HG03558 (cell line): ENCODE data around the gene KRTAP9-7.
"Not testable (repeated sequence)": the region's sequence is repeated elsewhere in the genome, so short reads cannot be mapped to it uniquely, and the experiment has no call there.

ENCODE experiments used
- ATAC-seq: cut with Tn5 transposase; IDR thresholded peaks from one replicate; pipeline ENCODE4 v1.9.1; 2021; ENCODE audit warnings: moderate number of reproducible peaks; ENCODE audit not compliant: unreplicated experiment; ENCODE audit errors: extremely low read depth

The KRTAP9-7 gene, protein sequence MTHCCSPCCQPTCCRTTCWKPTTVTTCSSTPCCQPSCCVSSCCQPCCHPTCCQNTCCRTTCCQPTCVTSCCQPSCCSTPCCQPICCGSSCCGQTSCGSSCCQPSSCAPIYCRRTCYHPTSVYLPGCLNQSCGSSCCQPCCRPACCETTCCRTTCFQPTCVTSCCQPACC

DNA sequence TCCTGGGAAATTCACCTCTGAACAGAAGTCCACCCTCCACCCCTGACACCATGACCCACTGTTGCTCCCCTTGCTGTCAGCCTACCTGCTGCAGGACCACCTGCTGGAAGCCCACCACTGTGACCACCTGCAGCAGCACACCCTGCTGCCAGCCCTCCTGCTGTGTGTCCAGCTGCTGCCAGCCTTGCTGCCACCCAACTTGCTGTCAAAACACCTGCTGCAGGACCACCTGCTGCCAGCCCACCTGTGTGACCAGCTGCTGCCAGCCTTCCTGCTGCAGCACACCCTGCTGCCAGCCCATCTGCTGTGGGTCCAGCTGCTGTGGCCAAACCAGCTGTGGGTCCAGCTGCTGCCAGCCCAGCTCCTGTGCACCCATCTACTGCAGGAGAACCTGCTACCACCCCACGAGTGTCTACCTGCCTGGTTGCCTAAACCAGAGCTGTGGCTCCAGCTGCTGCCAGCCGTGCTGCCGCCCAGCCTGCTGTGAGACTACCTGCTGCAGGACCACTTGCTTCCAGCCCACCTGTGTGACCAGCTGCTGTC, at the start of gene KRTAP9-7:
Gene KRTAP9-7 (plus strand): TSS at position 51 of the 543 bp plus-strand sequence. CDS start 0 bp downstream, at position 51.
- ATAC-seq = not testable (repeated sequence)

DNA sequence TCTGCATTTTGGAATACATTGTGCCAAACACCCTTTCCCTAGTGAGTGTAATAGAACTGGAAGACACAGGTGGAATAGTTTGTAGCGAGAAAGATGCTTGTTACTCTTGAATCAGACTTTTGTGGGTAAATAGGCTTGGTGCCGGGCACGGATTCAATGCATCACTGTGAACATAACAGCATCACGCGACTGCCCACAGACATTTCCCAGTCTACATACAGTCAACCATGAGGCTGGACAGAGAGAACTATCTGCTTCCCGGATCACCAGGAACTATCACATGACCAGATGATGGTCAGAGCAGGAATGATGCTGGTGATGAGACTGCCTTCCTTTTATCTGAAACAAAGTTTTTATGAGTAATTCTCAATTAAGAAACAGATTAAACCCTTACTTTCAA, 49.4 kb upstream of the KRTAP9-7 start:
- no peak for ATAC-seq

DNA sequence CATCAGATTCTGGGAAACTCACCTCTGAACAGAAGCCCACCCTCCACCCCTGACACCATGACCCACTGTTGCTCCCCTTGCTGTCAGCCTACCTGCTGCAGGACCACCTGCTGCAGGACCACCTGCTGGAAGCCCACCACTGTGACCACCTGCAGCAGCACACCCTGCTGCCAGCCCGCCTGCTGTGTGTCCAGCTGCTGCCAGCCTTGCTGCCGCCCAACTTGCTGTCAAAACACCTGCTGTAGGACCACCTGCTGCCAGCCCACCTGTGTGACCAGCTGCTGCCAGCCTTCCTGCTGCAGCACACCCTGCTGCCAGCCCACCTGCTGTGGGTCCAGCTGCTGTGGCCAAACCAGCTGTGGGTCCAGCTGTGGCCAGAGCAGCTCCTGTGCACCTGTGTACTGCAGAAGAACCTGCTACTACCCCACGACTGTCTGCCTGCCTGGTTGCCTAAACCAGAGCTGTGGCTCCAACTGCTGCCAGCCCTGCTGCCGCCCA, 48.9 kb upstream of the KRTAP9-7 start, which contains the start of gene KRTAP9-2:
Gene KRTAP9-2 (plus strand): TSS at position 51 of the 498 bp plus-strand sequence. CDS start 7 bp downstream, at position 58.
- ATAC-seq = not testable (repeated sequence)

DNA sequence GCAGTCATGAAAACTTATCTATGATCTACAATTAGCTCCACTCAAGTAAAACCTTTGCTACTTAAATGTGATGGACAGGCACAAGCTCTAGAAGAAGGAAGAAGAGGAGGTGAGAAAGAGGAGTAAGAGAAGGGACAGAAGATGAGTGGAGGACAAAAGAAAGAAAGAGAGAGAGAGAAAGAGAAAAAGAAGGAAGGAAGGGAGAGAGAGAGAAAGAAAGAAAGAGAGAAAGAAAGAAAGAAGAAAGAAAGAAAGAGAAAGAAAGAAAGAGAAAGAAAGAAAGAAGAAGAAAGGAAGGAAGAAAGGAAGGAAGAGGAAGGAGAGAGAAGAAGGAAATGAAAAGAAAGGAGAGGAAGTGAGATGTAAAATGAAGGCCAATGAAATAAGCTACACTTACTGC, 45.4 kb upstream of the KRTAP9-7 start:
- no peak for ATAC-seq

DNA sequence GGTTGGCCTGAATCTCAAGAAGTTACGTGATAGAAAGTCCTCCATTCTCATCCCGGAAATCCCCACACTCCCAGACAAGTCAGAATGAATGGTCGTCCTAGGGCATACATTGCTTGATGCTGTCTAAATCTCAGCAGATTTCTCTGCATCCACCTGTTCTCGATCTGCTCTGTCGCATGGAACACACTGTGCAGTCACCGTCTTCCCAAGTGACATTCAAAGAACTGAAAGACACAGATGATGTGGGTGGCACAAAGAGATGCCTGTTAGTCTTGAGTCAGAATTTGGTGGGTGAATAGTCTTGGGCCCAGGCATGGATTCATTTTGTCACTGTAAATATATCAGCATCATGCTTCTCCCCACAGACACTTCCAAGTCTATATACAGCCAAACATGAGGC, 43.8 kb upstream of the KRTAP9-7 start:
- no peak for ATAC-seq

DNA sequence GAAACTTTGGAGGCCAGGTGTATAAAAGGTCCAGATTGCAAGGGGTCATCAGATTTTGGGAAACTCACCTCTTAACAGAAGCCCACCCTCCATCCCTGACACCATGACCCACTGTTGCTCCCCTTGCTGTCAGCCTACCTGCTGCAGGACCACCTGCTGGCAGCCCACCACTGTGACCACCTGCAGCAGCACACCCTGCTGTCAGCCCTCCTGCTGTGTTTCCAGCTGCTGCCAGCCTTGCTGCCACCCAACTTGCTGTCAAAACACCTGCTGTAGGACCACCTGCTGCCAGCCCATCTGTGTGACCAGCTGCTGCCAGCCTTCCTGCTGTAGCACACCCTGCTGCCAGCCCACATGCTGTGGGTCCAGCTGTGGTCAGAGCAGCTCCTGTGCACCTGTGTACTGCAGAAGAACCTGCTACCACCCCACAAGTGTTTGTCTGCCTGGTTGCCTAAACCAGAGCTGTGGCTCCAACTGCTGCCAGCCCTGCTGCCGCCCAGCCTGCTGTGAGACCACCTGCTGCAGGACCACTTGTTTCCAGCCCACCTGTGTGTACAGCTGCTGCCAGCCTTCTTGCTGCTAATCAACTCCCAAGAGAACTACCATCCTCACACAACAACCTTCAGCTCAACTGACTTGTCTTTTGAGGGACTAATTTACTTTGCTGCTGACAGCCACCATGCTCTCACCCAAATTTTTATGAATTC, 42.9 kb upstream of the KRTAP9-7 start, which contains the start of gene KRTAP9-3:
Gene KRTAP9-3 (plus strand): TSS at position 51 of the 707 bp plus-strand sequence. CDS start 53 bp downstream, at position 104.
- ATAC-seq = not testable (repeated sequence)

DNA sequence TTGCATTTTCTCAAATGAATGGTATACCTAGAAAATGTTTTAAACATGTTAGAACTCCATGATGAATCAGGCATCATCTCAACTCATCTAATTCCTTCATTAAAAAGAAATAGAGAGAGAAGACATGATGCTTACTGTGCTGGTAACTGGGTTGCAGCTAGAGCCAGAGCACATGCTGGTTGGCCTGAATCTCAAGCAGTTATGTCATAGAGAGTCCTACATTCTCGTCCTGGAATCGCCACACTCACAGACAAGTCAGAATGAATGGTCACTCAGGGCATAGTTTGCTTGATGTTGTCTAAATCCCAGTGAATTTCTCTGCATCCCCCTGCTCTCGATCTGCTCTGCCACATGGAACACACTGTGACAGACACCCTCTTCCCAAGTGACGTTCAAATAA, 38.4 kb upstream of the KRTAP9-7 start:
- not testable (repeated sequence) for ATAC-seq

DNA sequence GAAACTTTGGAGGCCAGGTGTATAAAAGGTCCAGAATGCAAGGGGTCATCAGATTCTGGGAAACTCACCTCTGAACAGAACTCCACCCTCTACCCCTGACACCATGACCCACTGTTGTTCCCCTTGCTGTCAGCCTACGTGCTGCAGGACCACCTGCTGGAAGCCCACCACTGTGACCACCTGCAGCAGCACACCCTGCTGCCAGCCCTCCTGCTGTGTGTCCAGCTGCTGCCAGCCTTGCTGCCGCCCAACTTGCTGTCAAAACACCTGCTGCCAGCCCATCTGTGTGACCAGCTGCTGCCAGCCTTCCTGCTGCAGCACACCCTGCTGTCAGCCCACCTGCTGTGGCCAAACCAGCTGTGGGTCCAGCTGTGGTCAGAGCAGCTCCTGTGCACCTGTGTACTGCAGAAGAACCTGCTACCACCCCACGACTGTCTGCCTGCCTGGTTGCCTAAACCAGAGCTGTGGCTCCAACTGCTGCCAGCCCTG, 37.5 kb upstream of the KRTAP9-7 start, which contains the start of gene KRTAP9-8:
Gene KRTAP9-8 (plus strand): TSS at position 51 of the 489 bp plus-strand sequence. CDS start 53 bp downstream, at position 104.
- not testable (repeated sequence) for ATAC-seq

DNA sequence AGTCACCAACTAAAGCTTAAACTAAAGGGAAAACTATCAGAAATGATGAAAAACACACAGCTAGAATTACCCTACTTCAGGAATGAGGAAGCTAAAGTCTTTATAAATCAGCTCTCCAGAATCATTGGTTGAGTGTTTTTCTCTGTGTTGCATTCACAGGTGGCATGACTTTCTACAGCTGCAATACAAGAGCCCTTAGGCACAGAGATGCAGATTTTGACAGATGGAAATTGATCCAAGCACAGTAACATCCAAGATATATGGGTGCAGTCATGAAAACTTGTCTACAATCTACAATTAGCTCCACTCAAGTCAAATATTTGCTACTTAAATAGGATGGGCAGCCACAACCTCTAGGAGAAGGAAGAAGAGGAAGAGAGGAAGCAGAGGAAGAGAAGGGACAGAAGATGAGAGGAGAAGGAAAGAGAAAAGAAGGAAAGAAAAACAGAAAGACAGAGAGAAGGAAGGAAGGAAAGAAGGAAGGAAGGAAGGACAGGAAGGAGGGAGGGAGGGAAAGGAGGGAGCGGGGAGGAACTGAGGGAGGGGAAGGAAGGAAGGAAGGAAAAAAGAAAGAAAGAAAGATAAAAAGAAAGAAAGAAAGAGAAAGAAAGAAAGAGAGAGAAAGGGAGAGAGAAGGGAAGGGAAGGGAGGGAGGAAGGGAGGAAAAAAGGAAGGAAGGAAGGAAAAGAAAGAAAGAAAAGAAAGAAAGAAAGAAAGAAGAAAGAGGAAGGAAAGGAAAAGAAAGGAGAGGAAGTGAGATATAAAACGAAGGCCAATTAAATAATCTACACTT, 28.3 kb upstream of the KRTAP9-7 start:
- ATAC-seq = not testable (repeated sequence)

DNA sequence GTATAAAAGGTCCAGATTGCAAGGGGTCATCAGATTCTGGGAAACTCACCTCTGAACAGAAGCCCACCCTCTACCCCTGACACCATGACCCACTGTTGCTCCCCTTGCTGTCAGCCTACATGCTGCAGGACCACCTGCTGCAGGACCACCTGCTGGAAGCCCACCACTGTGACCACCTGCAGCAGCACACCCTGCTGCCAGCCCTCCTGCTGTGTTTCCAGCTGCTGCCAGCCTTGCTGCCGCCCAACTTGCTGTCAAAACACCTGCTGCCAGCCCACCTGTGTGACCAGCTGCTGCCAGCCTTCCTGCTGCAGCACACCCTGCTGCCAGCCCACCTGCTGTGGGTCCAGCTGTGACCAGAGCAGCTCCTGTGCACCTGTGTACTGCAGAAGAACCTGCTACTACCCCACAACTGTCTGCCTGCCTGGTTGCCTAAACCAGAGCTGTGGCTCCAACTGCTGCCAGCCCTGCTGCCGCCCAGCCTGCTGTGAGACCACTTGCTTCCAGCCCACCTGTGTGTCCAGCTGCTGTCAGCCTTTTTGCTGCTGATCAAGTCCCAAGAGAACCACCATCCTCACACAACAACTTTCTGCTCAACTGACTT, 25.8 kb upstream of the KRTAP9-7 start, which contains the start of gene KRTAP9-4:
Gene KRTAP9-4 (plus strand): TSS at position 51 of the 604 bp plus-strand sequence. CDS start 34 bp downstream, at position 85.
- ATAC-seq = not testable (repeated sequence)

DNA sequence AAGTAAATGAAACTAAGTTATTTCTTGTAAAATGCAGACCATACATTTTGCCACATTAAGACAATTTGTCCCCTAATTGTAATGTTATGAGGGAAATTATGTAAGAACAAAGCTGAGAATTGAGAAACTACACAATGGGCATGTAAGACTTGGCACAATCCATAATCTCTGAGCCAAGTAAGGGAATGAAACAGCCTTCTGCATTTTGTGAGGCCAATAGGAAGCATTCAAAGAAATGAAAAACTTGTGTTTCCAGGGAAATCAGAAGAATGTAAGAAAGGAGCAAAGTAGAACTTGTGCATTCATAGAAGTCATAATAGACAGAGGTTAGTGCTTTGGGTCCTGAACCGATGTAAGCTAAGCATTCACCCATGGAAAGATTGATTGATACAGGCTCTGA, 24.2 kb upstream of the KRTAP9-7 start:
- ATAC-seq = no peak

DNA sequence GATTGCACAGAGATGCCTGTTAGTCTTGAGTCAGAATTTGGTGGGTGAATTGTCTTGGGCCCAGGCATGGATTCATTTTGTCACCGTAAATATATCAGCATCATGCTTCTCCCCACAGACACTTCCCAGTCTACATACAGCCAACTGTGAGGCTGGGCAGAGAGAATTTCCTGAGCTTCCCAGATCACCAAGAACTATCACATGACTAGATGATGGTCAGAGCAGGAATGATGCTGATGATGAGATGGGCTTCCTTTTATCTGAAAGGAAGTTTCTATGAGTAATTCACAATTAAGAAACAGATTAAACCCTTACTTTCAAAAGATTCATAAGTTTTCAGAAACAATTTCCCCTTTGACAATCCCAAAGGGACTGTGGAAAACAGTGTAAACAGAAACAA, 20.6 kb upstream of the KRTAP9-7 start:
- ATAC-seq = no peak

DNA sequence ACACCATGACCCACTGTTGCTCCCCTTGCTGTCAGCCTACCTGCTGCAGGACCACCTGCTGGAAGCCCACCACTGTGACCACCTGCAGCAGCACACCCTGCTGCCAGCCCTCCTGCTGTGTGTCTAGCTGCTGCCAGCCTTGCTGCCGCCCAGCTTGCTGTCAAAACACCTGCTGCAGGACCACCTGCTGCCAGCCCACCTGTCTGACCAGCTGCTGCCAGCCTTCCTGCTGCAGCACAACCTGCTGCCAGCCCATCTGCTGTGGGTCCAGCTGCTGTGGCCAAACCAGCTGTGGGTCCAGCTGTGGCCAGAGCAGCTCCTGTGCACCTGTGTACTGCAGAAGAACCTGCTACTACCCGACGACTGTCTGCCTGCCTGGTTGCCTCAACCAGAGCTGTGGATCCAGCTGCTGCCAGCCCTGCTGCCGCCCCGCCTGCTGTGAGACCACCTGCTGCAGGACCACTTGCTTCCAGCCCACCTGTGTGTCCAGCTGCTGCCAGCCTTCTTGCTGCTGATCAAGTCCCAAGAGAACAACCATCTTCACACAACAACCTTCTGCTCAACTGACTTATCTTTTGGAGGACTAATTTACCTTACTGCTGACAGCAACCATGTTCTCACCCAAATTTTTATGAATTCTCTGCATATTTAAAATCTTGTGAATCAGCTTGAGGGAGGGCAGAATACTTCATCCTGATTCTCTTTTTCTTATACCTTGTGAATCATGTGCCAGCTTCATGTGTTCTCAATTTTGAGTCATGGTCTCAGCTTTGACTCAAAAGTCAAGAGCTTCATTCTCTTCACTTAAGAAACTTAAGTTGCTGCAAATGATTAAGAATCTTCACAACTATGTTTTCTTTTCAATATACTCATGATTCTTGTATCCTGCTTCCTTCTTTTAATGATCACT, 19.9 kb upstream of the KRTAP9-7 start, which contains the start of gene KRTAP9-9:
Gene KRTAP9-9 (plus strand): TSS at position 4 of the 910 bp plus-strand sequence.
- ATAC-seq = not testable (repeated sequence)

DNA sequence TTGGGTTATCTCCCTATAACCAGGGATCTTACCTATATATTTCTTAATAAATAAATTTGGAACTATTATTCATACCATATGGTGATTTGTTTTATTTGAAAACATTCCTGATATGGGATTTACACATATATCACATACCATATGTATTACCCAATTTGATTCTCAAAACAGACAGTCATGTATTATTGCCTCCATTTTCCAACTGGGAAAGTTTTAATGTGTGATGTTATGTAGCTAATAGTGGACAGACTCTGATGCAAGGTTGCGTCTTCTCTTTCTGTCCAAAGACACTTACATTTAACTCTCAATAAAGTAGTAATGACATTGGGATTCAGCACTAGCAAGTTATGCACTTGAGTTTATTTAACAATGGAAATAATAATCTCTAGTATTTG, 19.2 kb upstream of the KRTAP9-7 start:
- no peak for ATAC-seq

DNA sequence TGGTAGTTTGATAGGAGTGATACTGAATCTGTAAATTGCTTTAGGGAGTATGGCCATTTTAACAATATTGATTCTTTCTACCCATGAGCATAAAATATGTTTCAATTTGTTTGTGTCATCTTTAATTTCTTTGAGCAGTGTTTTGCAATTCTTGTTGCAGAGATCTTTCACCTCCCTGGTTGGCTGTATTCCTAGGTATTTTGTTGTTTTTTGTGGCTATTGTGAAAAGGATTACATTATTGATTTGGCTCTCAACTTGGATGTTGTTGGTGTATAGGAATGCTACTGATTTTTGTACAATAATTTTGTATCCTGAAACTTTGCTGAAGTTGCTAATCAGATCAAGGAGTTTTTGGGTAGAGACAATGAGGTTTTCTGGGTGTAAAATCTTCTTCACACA, 17.1 kb upstream of the KRTAP9-7 start:
- no peak for ATAC-seq

DNA sequence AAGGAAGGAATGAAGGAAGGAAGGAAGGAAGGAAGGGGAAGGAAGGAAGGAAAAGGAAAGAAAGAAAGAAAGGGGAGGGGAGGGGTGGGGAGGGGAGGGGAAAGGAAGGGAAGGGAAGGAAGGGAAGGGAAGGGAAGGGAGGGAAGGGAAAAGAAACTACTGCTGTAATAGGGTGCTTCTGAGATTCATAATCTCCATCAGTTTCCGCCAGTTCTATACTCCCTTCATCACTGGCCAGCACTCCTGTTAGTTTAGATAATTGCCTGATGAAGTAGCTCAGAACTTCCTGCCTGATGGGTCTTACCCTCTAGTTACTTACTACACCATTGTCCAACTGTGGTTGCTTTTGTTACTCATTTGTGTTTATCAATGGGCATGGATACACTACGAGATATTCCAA, 12.3 kb upstream of the KRTAP9-7 start:
- ATAC-seq = no peak

DNA sequence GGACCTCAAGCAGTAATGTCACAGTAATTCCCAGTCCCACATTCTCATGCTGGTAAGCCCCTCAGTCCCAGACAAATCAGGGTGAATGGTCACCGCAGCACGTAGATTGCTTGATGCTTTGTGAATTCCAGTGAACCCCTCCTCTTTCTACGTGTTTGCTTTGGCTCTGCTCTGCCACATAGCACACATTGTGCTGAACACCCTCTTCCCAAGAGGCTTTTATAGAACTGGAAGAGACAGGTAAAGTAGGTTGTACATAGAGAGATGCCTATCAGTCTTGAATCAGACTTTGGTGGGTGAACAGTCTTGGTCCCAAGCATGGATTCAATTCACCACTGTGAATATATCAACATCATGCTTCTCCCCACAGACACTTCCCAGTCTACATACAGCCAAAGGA, 10.9 kb upstream of the KRTAP9-7 start:
- no peak for ATAC-seq

DNA sequence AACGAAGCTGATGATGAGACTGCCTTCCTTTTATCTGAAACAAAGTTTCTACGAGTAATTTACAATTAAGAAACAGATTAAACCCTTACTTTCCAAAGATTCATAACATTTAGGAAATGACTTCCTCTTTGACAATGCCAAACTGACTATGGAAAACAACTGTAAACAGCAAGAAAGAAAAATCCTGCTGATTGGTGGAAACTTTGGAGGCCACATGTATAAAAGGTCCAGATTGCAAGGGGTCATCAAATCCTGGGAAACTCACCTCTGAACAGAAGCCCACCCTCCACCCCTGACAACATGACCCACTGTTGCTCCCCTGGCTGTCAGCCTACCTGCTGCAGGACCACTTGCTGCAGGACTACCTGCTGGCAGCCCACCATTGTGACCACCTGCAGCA, 10.4 kb upstream of the KRTAP9-7 start, which contains the start of gene KRTAP9-6:
Gene KRTAP9-6 (plus strand): TSS at position 301 of the 400 bp plus-strand sequence. CDS start 0 bp downstream, at position 301.
- no peak for ATAC-seq
